ENCODE measurements around the gene PACSIN1.

- TF ChIP-seq, protein P1, sequence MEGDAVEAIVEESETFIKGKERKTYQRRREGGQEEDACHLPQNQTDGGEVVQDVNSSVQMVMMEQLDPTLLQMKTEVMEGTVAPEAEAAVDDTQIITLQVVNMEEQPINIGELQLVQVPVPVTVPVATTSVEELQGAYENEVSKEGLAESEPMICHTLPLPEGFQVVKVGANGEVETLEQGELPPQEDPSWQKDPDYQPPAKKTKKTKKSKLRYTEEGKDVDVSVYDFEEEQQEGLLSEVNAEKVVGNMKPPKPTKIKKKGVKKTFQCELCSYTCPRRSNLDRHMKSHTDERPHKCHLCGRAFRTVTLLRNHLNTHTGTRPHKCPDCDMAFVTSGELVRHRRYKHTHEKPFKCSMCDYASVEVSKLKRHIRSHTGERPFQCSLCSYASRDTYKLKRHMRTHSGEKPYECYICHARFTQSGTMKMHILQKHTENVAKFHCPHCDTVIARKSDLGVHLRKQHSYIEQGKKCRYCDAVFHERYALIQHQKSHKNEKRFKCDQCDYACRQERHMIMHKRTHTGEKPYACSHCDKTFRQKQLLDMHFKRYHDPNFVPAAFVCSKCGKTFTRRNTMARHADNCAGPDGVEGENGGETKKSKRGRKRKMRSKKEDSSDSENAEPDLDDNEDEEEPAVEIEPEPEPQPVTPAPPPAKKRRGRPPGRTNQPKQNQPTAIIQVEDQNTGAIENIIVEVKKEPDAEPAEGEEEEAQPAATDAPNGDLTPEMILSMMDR (IDR thresholded peaks at IDR 0.05): no peak
- TF ChIP-seq POLR2A (IDR thresholded peaks at IDR 0.05) (no peak), POLR2AphosphoS5 (IDR thresholded peaks at IDR 0.05) (no peak), EP300 (IDR thresholded peaks at IDR 0.05) (no peak)
Measured at GRCh38 chr6:34535199-34535598, 69.3 kb downstream of the PACSIN1 start.
